ENCODE measurements around the gene SPACA9.

GRCh38 chr9:132866898-132867297 is 11.8 kb upstream of the SPACA9 start:
- TF ChIP-seq CTCF (IDR thresholded peaks at IDR 0.05 in 8 of 11, conservative IDR thresholded peaks at IDR 0.05 in 3 of 11) (no peak), POLR2AphosphoS5 (IDR thresholded peaks at IDR 0.05) (no peak)
